OCI-LY7 (cell line): ENCODE results near the gene GBGT1. TPM values are rescaled to one million over a fixed set of nuclear protein-coding genes. Genes with fewer than 3 reads are reported as not detected.

Experiments used
- BruUV-seq: library from RNA; stranded (reverse); fragments of 400-500 nt; replicated peaks from 2 replicates; lab custom pipeline; 2021; lab: Mats Ljungman, UMichigan
- CTCF ChIA-PET: fragments of 300-600 bp; sonication (Branson Sonifier 250); formaldehyde crosslinking; loops from one replicate; lab custom pipeline; 2022; ENCODE audit warnings: antibody characterized with exemption; ENCODE audit not compliant: unreplicated experiment; lab: Charles Lee
- POLR2A ChIA-PET: fragments of 300-600 bp; sonication (Branson Sonifier 250); formaldehyde crosslinking; loops from one replicate; lab custom pipeline; 2022; ENCODE audit warnings: antibody characterized with exemption; lab: Charles Lee
- DNase-seq: peaks from one replicate; pipeline ENCODE4 v3.0.0-alpha.2; 2015; ENCODE audit warnings: low spot score
- H2AFZ ChIP-seq: fragments of 200-600 bp; sonication (generic), shearing (Covaris generic); 2 replicates; pipeline ENCODE4 v1.6.1; 2014; ENCODE audit warnings: mild to moderate bottlenecking, antibody characterized with exemption, low read length, moderate library complexity
- H3K27ac ChIP-seq: fragments of 200-600 bp; sonication (generic); 2 replicates; pipeline ENCODE4 v1.5.1; 2014; ENCODE audit warnings: mixed run types, low read depth, mild to moderate bottlenecking, moderate library complexity, low read length, inconsistent platforms; ENCODE audit not compliant: poor library complexity, severe bottlenecking
- H3K36me3 ChIP-seq: fragments of 200-600 bp; sonication (generic); 2 replicates; pipeline ENCODE4 v1.6.1; 2014; ENCODE audit warnings: mild to moderate bottlenecking, antibody characterized with exemption, low read length, moderate library complexity, mixed read lengths; ENCODE audit not compliant: insufficient read depth
- H3K4me1 ChIP-seq: fragments of 200-600 bp; sonication (generic); 2 replicates; pipeline ENCODE4 v1.5.1; 2014; ENCODE audit warnings: mild to moderate bottlenecking, low read length; ENCODE audit not compliant: insufficient read depth, poor library complexity, severe bottlenecking
- H3K4me2 ChIP-seq: fragments of 200-600 bp; sonication (generic); 2 replicates; pipeline ENCODE4 v1.6.1; 2014; ENCODE audit warnings: mild to moderate bottlenecking, low read length
- H3K4me3 ChIP-seq: fragments of 200-600 bp; sonication (generic); 2 replicates; pipeline ENCODE4 v1.5.1; 2014; ENCODE audit warnings: mild to moderate bottlenecking, low read depth, low read length; ENCODE audit not compliant: poor library complexity, severe bottlenecking
- H3K79me2 ChIP-seq: fragments of 200-600 bp; sonication (generic); 2 replicates; pipeline ENCODE4 v1.6.1; 2016; ENCODE audit warnings: low read depth, mild to moderate bottlenecking, low read length, moderate library complexity, mixed read lengths; ENCODE audit not compliant: insufficient read depth
- H3K9me2 ChIP-seq: fragments of 200-600 bp; sonication (generic); 2 replicates; pipeline ENCODE4 v1.6.1; 2016; ENCODE audit warnings: mild to moderate bottlenecking, low read length, mixed read lengths; ENCODE audit not compliant: insufficient read depth
- H3K9me3 ChIP-seq: fragments of 200-600 bp; sonication (generic); 2 replicates; pipeline ENCODE4 v1.6.1; 2014; ENCODE audit warnings: mild to moderate bottlenecking, mixed run types, low read length, mixed read lengths
- H4K20me1 ChIP-seq: fragments of 200-600 bp; sonication (generic); 2 replicates; pipeline ENCODE4 v1.6.1; 2014; ENCODE audit warnings: mild to moderate bottlenecking, antibody characterized with exemption, low read length, moderate library complexity, mixed read lengths; ENCODE audit not compliant: insufficient read depth
- EZH2phosphoT487 ChIP-seq: fragments of 200-600 bp; sonication (generic); IDR thresholded peaks from 2 replicates; pipeline ENCODE4 v1.6.1; 2018; ENCODE audit warnings: low read depth, borderline replicate concordance, mild to moderate bottlenecking, mixed run types, antibody characterized with exemption, low read length, moderate library complexity, mixed read lengths
- intact Hi-C: fragments of 100-400 bp; cut with micrococcal nuclease; formaldehyde crosslinking; loops from one replicate; pipeline ENCODE4 v1.10.0; 2022; ENCODE audit not compliant: unreplicated experiment
- total RNA-seq, 2 experiments: library from RNA; depleted of rRNA in 1 of 2; stranded (reverse); fragments of >200 nt in 1 of 2; shearing (Covaris generic) in 1 of 2; gene quantifications; 2 replicates each; pipeline ENCODE4 v1.2.3, GENCODE V29; 2014 to 2022
- TF ChIP-seq, protein P1 (sequence below): fragments of 200-600 bp; sonication (generic); conservative IDR thresholded peaks from 2 replicates; pipeline ENCODE4 v1.5.1; 2014; ENCODE audit warnings: mild to moderate bottlenecking, antibody characterized with exemption, low read length, moderate library complexity, mixed read lengths

Gene GBGT1
- total RNA-seq, 2 experiments from 2014 or later: 2.1 to 5.9 TPM

DNA sequence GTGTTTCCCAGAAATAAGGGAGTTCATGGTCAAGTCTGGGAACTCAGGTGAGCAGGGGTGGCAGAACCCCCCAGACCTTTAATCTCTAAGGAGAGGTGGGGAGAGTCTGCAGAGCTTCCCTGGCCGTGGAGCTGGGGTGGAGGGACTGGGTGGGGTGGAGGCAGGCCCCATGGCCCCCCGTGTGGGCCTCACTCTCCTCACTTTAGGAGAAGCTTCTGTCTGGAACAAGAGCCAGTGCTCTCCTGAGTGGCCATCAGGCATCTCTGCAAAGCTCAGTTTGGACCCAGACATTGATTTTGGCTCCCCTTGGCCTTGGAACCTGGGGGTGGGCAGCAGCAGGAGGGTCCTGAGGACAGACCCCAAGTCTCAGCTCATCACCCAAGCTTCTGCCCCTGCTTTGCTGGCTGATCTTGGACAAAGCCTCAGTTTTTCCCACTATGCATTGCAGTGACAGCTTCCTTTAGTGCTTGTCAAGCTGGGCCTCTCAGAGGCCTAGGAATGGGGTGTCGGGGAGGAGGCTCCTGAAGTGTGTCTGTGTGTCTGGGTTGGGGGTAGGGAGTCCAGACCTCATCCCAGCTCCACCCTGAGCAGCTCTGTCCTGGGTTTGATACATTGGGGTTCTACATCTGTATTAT lies 3.5 kb upstream of the GBGT1 start:
- POLR2A ChIA-PET: no interaction called here
- no peak overlapping the region for H2AFZ ChIP-seq
- H4K20me1 ChIP-seq: no peaks in the 10 kb centered on the region
- no peak overlapping the region for H3K4me3 ChIP-seq
- no peak overlapping the region for H3K27ac ChIP-seq
- CTCF ChIA-PET: no interaction called here
- TF ChIP-seq, protein P1, sequence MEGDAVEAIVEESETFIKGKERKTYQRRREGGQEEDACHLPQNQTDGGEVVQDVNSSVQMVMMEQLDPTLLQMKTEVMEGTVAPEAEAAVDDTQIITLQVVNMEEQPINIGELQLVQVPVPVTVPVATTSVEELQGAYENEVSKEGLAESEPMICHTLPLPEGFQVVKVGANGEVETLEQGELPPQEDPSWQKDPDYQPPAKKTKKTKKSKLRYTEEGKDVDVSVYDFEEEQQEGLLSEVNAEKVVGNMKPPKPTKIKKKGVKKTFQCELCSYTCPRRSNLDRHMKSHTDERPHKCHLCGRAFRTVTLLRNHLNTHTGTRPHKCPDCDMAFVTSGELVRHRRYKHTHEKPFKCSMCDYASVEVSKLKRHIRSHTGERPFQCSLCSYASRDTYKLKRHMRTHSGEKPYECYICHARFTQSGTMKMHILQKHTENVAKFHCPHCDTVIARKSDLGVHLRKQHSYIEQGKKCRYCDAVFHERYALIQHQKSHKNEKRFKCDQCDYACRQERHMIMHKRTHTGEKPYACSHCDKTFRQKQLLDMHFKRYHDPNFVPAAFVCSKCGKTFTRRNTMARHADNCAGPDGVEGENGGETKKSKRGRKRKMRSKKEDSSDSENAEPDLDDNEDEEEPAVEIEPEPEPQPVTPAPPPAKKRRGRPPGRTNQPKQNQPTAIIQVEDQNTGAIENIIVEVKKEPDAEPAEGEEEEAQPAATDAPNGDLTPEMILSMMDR: no peak
- no peak for TF ChIP-seq EZH2phosphoT487
- H3K79me2 ChIP-seq: no peaks in the 10 kb centered on the region
- BruUV-seq: no TSS peak
- no peaks in the 10 kb centered on the region for H3K9me2 ChIP-seq
- no peaks in the 10 kb centered on the region for H3K9me3 ChIP-seq
- no peaks in the 10 kb centered on the region for H3K36me3 ChIP-seq
- DNase-seq: no peak
- peaks cover 28% of the 10 kb centered on the region for H3K4me1 ChIP-seq
- H3K4me2 ChIP-seq: no peak overlapping the region
- intact Hi-C loops: no loop called here

DNA sequence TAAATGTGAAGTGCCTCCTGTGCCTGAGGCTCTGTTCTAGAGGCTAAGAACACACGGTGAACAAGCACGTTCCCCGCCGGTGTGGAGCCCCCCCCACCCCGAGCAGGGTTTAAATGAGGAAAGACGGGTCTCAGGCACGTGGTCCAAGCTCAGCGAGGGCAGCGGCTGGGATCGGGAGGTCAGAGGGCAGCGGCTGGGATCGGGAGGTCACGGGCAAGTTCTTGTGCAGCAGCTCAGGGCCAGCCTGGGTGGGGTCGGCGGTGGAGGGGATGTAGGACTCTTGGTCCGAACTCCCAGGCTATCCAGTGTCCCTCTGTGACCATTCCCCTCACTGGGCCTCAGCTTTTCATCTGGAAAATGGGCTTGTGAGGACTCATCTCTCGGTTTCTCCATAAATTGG lies 2.7 kb upstream of the GBGT1 start:
- TF ChIP-seq EZH2phosphoT487: no peak
- TF ChIP-seq, protein P1: no peak
- Histone ChIP-seq H3K4me3 (no peak overlapping the region), H3K9me3 (no peaks in the 10 kb centered on the region), H3K27ac (no peak overlapping the region), H3K9me2 (no peaks in the 10 kb centered on the region), H4K20me1 (no peaks in the 10 kb centered on the region), H3K4me1 (peaks cover 20% of the 10 kb centered on the region), H3K4me2 (no peak overlapping the region), H2AFZ (no peak overlapping the region), H3K36me3 (no peaks in the 10 kb centered on the region), H3K79me2 (no peaks in the 10 kb centered on the region)
- intact Hi-C loops: no loop called here
- no peak for DNase-seq
- POLR2A ChIA-PET: no interaction called here
- CTCF ChIA-PET: interaction anchor here (0.6 kb wide), 1 partner anchor 427 kb away, joined by 5 read pairs; no protein-coding TSS in a partner anchor
- BruUV-seq: no TSS peak

DNA sequence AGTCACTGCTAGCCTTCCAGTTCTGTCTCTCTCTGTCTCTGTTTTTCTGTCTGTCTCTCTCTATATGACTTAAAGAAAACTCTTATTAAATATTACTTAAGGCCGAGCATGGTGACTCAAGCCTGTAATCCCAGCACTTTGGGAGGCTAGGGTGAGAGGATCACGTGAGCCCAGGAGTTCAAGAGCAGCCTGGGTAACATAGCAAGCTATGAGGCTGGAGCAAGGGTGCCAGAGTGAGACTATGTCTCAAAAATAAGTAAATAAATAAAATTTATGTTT lies 1.7 kb upstream of the GBGT1 start:
- Histone ChIP-seq H3K4me1 (peaks cover 10% of the 10 kb centered on the region), H3K36me3 (no peaks in the 10 kb centered on the region), H3K9me2 (no peaks in the 10 kb centered on the region), H3K4me2 (no peak overlapping the region), H3K4me3 (no peak overlapping the region), H3K9me3 (no peaks in the 10 kb centered on the region), H3K27ac (no peak overlapping the region), H3K79me2 (no peaks in the 10 kb centered on the region), H2AFZ (no peak overlapping the region), H4K20me1 (no peaks in the 10 kb centered on the region)
- no TSS peak for BruUV-seq
- DNase-seq: no peak
- no peak for TF ChIP-seq EZH2phosphoT487
- TF ChIP-seq, protein P1: no peak
- ChIA-PET CTCF (no interaction called here), POLR2A (no interaction called here)
- intact Hi-C loops: no loop called here
